SH-SY5Y (cell line): Measurements from ENCODE around the gene SVOP.

Experiments
- GATA2 ChIP-seq: IDR thresholded peaks from 2 replicates; pipeline ENCODE4 v1.6.1; 2011; ENCODE audit warnings: mild to moderate bottlenecking, low read depth, low read length
- GATA3 ChIP-seq: IDR thresholded peaks from 2 replicates; pipeline ENCODE4 v1.6.1; 2011; ENCODE audit warnings: low read depth, mild to moderate bottlenecking, low read length, moderate library complexity

- TF ChIP-seq GATA2 (no peak), GATA3 (no peak)
These were observed 8.5 kb upstream of the SVOP start for GRCh38 chr12:109029411-109029810.
